HG03135 (cell line): ENCODE measurements around the gene USP36.
"Not testable (repeated sequence)": the region's sequence is repeated elsewhere in the genome, so short reads cannot be mapped to it uniquely, and the experiment has no call there.

Source experiments
- ATAC-seq: cut with Tn5 transposase; IDR thresholded peaks from one replicate; pipeline ENCODE4 v1.9.1; 2021; ENCODE audit warnings: mild to moderate bottlenecking, moderate library complexity; ENCODE audit not compliant: unreplicated experiment

The USP36 gene

GRCh38 chr17:78793968-78794367, 46.6 kb downstream of the USP36 start:
- no peak for ATAC-seq

- no peak for ATAC-seq
Measured at GRCh38 chr17:78793415-78793814, 47.2 kb downstream of the USP36 start.

DNA sequence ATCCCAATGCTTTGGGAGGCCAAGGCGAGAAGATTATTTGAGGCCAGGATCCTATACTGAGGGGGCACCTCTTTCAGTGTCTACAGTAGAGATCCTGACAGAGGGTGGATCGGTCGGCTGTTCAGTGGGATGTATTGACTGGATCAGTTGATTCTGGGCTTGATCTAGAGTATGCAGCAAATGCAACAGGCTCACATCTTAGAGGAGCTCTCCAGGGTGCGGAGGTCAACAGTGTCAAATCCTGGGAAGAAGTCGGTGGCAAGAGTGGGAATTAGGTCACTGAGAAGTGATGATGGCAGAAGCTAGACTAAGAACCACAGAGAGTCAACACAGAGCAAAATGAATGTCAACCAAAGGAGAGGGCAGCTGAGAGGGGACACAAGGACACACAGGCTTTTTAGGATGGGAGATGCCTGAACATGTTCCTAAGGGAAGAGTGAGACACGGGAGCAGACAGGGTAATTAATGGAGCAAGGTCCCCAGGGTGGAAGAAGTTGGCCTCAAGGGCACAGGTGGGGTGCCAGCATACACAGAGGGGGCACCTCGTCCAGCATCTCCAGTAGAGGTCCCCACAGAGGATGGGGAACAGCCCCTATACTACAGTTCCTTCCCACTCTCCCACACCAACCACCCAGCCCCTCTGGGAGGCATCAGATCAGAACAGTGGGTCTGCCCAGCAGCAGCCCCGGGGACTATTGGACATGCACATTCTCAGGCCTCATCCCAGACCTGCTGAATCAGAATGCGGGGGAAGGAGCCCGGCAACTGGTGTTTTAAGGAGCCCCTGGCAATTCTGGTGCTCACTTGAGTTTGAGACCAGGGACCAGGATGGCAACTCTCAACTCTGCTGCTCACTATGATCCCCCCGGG, 48.5 kb downstream of the USP36 start:
- ATAC-seq = no peak

DNA sequence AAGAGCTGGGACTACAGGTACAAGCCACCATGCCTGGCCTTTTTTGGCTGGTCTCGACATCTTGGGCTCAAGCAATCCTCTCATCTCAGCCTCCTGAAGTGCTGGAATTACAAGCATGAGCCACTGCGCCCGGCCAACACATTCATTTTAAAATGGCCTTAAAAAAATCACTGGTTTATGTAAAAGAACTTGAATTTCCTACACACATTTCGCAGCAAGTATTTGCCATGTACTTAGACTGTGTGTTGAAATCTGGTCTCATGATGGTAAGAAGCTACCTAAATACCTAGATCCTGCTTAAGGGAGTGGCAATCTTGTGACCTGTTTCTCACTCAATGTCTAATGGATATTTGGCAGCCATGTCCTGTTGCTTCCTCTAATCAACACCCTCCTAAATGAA, 50.1 kb downstream of the USP36 start:
- ATAC-seq = no peak

- ATAC-seq = no peak
Measured at GRCh38 chr17:78789663-78790181, 50.9 kb downstream of the USP36 start.

DNA sequence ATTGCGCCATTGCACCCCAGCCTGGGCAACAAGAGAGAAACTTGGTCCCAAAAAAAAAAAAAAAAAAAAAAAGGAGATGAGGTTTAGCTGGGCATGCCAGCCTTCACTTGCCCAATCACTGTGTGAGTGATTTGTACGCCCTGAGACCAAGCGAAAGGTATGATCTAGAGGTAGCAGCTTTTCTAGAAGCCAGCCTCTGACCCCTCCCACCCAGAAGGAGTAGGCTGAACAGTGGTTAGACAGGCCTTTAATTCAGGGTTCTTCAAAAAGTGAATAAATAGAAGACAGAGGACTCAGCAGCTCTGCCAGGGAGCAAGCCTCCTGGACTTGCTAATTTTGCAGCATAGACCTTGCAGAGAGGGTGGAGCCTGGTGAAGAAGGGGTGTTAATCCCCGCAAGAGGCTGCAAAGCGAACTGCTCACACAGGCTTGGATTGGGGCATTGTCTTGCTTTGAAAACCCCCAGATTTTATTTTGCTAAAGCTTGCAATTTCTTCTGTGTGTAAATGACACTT, 51.4 kb downstream of the USP36 start:
- ATAC-seq = no peak

- ATAC-seq = no peak
Measured at GRCh38 chr17:78788451-78788850, 52.2 kb downstream of the USP36 start.

DNA sequence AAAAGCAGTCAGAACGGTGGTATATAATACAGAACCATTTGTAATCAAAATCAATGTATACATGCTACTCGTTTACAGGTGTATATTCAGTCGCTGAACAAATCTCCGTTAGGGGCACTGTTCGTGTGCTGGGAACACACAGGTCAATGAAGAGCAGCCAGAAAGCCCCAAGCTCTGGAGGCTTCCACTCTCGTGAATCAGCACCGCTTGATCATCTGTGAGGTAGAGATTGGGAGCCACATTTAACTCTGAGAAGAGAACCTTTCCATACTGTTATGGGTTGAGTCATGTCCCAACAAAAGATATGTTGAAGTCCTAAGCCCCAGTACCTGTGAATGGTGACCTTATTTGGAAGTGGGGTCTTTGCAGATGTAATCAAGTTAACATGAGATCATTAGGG, 53.2 kb downstream of the USP36 start:
- ATAC-seq = no peak

DNA sequence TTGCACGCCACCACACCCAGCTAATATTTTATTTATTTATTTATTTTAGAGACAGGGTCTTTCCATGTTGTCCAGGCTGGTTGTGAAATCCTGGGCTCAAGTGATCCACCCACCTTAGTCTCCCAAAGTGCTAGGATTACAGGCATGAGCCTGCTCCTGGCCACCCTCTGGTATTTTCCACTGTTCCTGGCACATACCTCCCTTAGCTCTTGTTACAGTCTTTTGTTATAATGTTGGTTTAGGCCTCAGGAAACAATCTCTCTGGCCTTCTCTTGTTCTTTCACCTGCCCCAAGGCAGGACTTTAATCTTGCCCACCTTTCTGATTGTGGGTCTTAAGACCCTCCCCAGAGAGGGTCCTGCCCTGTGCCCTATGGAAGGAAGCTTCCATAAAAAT, 55.0 kb downstream of the USP36 start:
- ATAC-seq = no peak

GRCh38 chr17:78785011-78785662, 55.5 kb downstream of the USP36 start:
- ATAC-seq = no peak

GRCh38 chr17:78784352-78784751, 56.3 kb downstream of the USP36 start:
- no peak for ATAC-seq

DNA sequence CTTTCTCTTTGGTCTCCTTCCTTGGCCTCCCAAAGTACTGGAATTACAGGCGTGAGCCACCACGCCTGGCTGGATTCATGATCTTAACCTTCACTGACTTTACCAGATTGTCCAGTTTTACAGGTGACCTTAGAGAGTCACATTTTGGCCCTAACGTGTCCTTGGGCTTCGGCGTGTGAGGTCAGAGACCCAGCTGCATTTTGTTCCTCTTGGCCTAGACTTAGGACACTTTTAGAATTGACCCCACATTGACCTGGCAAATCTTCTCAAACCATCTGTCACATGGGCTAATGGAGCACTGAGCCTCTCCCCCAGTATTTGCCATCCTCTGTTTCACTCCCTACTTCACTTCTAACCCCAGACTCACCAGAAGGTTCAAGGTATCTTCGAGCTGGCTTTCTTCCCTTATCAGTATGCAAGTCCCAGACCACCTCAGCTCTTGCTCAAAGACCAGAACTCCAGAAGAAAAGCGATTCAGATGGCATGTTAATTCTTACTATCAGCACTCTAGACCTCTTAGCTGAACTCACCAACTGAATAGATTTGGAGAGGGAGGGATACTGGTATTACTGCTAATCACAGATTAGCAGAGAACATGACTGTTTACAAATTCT, 56.8 kb downstream of the USP36 start:
- no peak for ATAC-seq

GRCh38 chr17:78781893-78782304, 58.7 kb downstream of the USP36 start, which contains the start of gene CYTH1:
CYTH1 (minus strand) TSS chr17:78782273; CDS start chr17:78782223, 50 bp downstream.
- peak; percentile 9 for ATAC-seq

DNA sequence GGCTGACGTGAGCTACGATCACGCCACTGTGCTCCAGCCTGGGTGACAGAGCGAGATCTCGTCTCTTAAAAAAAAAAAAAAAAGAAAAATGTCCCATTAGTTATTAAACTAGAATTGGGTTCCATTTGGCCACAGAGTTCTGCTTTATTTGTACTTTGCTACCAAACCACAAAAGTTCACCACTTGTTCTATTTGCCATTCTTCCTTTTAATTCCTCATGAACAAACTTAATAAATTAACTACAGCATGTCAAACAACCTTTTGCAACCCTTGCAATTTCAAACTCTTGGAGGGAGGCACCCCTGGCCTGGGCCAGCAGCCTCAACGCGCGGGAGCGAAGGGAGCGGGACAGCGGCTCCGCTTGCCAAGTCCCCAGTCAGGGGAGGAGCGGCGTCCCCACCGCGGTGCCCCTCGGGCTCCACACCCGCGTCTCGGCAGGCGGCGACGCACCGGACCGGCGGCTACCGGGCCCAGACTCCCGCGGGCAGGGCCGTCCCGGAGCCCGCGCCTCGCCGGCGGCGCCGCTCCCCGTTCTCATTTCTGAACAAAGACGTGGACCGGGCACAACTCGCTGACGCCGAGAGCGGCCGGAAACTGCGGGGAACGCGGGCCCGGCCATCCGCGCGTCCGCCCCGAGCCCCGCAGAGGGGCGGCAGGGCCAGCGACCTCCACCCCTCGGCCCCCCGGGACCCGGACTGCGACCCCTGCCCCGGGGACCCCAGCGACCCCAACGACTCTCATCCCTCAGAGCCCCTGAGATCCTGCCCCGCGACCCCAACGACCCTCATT, 59.3 kb downstream of the USP36 start:
- ATAC-seq = peak; percentile 17

DNA sequence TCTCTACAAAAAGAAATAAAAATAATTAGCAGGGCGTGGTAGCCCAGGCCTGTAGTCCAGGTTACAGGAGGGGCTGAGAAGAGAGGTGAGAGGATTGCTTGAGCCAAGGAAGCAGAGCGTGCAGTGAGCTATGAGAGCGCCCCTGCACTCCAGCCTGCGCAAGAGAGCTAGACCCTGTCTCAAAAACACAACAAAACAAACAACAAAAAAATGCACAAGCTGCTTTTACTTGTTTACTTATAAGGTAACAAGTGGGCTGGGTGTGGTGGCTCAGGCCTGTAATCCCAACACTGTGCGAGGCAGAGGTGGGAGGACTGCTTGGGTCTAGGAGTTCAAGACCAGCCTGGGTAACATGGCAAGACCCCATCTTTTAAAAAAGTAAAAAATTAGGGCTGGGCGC, 60.3 kb downstream of the USP36 start:
- no peak for ATAC-seq

DNA sequence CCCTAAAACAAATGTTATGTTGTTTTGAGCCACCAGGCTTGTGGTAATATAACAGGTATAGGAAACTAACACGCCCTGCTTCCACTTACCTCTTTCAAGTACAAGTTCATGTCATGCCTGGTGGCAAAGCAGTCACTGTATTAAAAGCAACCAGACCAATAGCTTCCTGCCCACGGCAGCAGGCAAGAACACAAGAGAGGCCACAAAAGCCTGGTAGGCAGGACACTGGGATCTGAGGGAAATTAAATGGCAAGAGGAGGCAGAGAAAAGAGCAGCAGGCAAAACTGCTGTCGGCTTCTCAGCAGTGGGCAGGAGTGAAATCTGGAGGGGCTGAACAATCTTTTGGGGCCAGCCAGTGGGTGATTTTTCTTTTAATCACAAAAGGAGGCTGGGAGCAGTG, 60.8 kb downstream of the USP36 start:
- no peak for ATAC-seq

DNA sequence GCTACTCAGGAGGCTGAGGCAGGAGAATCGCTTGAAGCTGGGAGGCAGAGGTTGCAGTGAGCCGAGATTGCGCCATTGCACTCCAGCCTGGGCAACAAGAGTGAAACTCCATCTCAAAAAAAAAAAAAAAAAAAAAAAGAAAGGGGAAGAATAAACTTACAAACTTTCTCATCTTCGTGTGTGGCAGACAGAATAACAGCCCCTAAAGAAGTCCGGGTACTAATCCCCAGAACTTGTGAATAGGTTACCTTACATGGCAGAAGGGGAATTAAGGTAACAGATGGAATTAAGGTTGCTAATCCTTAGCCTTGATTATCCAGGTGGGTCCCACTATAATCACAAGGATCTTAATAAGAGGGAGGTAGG, 61.3 kb downstream of the USP36 start:
- not testable (repeated sequence) for ATAC-seq

- no peak for ATAC-seq
Measured at GRCh38 chr17:78777881-78778280, 62.7 kb downstream of the USP36 start.

- ATAC-seq = peak; percentile 46
Measured at GRCh38 chr17:78774956-78775571, 65.5 kb downstream of the USP36 start.

DNA sequence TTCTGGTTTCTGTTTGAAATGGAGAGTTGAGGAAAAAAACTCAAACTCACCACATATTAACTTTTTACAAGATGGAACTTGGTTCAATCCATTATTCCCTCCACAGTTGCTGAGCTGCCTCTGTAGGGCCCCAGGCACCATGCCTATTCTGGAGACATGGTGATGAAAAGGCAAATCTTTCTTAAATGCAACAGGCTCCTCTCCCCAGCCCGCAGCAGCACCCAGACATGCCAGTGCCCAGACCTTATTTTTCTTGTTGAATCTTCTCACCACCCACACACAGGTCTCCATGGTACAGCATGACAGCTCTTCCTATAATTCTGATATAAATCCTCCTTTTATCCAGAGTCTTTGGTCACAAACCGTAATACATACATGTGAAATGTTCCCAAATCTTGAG, 66.2 kb downstream of the USP36 start:
- ATAC-seq = no peak
